H9 (cell line): ENCODE data around the gene IGLL5. TPM values are rescaled to one million over a fixed set of nuclear protein-coding genes. Genes with fewer than 3 reads are reported as not detected.

Experiments
- DNase-seq: peaks from one replicate; pipeline ENCODE4 v3.0.0-alpha.2; 2017
- H2AFZ ChIP-seq: one replicate; pipeline ENCODE4 v1.6.1; 2013; ENCODE audit warnings: mild to moderate bottlenecking, low read length, control low read depth, moderate library complexity
- H2AK5ac ChIP-seq: 2 replicates; pipeline ENCODE4 v1.6.1; 2013; ENCODE audit warnings: low read length, control low read depth, mixed read lengths; ENCODE audit not compliant: insufficient read length
- H2BK120ac ChIP-seq: one replicate; pipeline ENCODE4 v1.6.1; 2013; ENCODE audit warnings: low read depth, mild to moderate bottlenecking, low read length, control low read depth, inconsistent platforms; ENCODE audit not compliant: poor library complexity, severe bottlenecking
- H2BK12ac ChIP-seq: 2 replicates; pipeline ENCODE4 v1.6.1; 2013; ENCODE audit warnings: low read length, control low read depth, mixed read lengths, low read depth; ENCODE audit not compliant: insufficient read length
- H2BK15ac ChIP-seq: 2 replicates; pipeline ENCODE4 v1.6.1; 2013; ENCODE audit warnings: low read depth, low read length, control low read depth
- H2BK20ac ChIP-seq: one replicate; pipeline ENCODE4 v1.6.1; 2013; ENCODE audit warnings: low read depth, mild to moderate bottlenecking, low read length, control low read depth, inconsistent platforms; ENCODE audit not compliant: poor library complexity, severe bottlenecking
- H2BK5ac ChIP-seq: 2 replicates; pipeline ENCODE4 v1.6.1; 2013; ENCODE audit warnings: low read length, control low read depth, mixed read lengths; ENCODE audit not compliant: insufficient read length
- H3K14ac ChIP-seq: 2 replicates; pipeline ENCODE4 v1.6.1; 2013; ENCODE audit warnings: low read length, control low read depth; ENCODE audit not compliant: insufficient read depth
- H3K18ac ChIP-seq: 2 replicates; pipeline ENCODE4 v1.6.1; 2013; ENCODE audit warnings: low read depth, mild to moderate bottlenecking, mixed read lengths, low read length, control low read depth; ENCODE audit not compliant: insufficient read length
- H3K23ac ChIP-seq: 2 replicates; pipeline ENCODE4 v1.6.1; 2013; ENCODE audit warnings: low read length, control low read depth, mixed read lengths, low read depth; ENCODE audit not compliant: insufficient read length
- H3K23me2 ChIP-seq: 2 replicates; pipeline ENCODE4 v1.6.1; 2013; ENCODE audit warnings: low read depth, mild to moderate bottlenecking, mixed read lengths, low read length, control low read depth; ENCODE audit not compliant: insufficient read length, poor library complexity, severe bottlenecking
- H3K27ac ChIP-seq: 2 replicates; pipeline ENCODE4 v1.5.1; 2013; ENCODE audit warnings: low read length, control low read depth, mixed read lengths, low read depth; ENCODE audit not compliant: insufficient read length
- H3K27me3 ChIP-seq: 2 replicates; pipeline ENCODE4 v1.6.1; 2013; ENCODE audit warnings: low read length, control low read depth, inconsistent platforms; ENCODE audit not compliant: insufficient read depth
- H3K4ac ChIP-seq: 2 replicates; pipeline ENCODE4 v1.6.1; 2013; ENCODE audit warnings: low read depth, mild to moderate bottlenecking, control low read depth, inconsistent platforms, low read length, moderate library complexity
- H3K4me1 ChIP-seq: 2 replicates; pipeline ENCODE4 v1.6.1; 2013; ENCODE audit warnings: low read length, control low read depth, inconsistent platforms; ENCODE audit not compliant: insufficient read depth
- H3K4me2 ChIP-seq: 2 replicates; pipeline ENCODE4 v1.6.1; 2013; ENCODE audit warnings: low read length, control low read depth, mixed read lengths; ENCODE audit not compliant: insufficient read length, insufficient read depth
- H3K56ac ChIP-seq: 2 replicates; pipeline ENCODE4 v1.6.1; 2013; ENCODE audit warnings: low read depth, mild to moderate bottlenecking, mixed read lengths, low read length, control low read depth; ENCODE audit not compliant: insufficient read length
- H3K79me1 ChIP-seq: 2 replicates; pipeline ENCODE4 v1.6.1; 2013; ENCODE audit warnings: low read depth, mild to moderate bottlenecking, moderate library complexity, low read length, control low read depth, inconsistent platforms; ENCODE audit not compliant: insufficient read depth, poor library complexity, severe bottlenecking
- H3K79me2 ChIP-seq: 2 replicates; pipeline ENCODE4 v1.6.1; 2013; ENCODE audit warnings: low read length, control low read depth, inconsistent platforms; ENCODE audit not compliant: insufficient read depth
- H3K9ac ChIP-seq: 2 replicates; pipeline ENCODE4 v1.6.1; 2013; ENCODE audit warnings: low read length, control low read depth, mixed read lengths; ENCODE audit not compliant: insufficient read length; ENCODE audit errors: extremely low read depth
- H3K9me3 ChIP-seq: one replicate; pipeline ENCODE4 v1.6.1; 2013; ENCODE audit warnings: low read depth, low read length, inconsistent platforms; ENCODE audit not compliant: control insufficient read depth
- H3T11ph ChIP-seq: one replicate; pipeline ENCODE4 v1.6.1; 2013; ENCODE audit warnings: mild to moderate bottlenecking, low read length, control low read depth, inconsistent platforms
- H4K20me1 ChIP-seq: one replicate; pipeline ENCODE4 v1.6.1; 2013; ENCODE audit not compliant: control insufficient read depth, insufficient read length, insufficient read depth
- H4K5ac ChIP-seq: 2 replicates; pipeline ENCODE4 v1.6.1; 2013; ENCODE audit warnings: low read depth, mild to moderate bottlenecking, mixed read lengths, low read length, control low read depth; ENCODE audit not compliant: insufficient read length
- H4K8ac ChIP-seq: replicated peaks from 2 replicates; pipeline ENCODE4 v1.6.1; 2013; ENCODE audit warnings: low read length, control low read depth, mixed read lengths, low read depth; ENCODE audit not compliant: insufficient read length
- H4K91ac ChIP-seq: 2 replicates; pipeline ENCODE4 v1.6.1; 2013; ENCODE audit warnings: low read depth, mild to moderate bottlenecking, moderate library complexity, mixed read lengths, low read length, control low read depth; ENCODE audit not compliant: insufficient read length
- H3K27ac Mint-ChIP-seq, 3 experiments: 2 replicates in 2 of 3; 3 replicates in 1 of 3; pipeline ENCODE4 v1.8.0; 2020 to 2021; ENCODE audit warnings: mixed read lengths in 3 of 3, mild to moderate bottlenecking in 1 of 3, moderate library complexity in 1 of 3
- H3K27me3 Mint-ChIP-seq: 2 replicates; pipeline ENCODE4 v1.8.0; 2021; ENCODE audit warnings: low read depth, mild to moderate bottlenecking, moderate library complexity, mixed read lengths
- H3K36me3 Mint-ChIP-seq, 3 experiments: 2 replicates in 2 of 3; 3 replicates in 1 of 3; pipeline ENCODE4 v1.8.0; 2020 to 2021; ENCODE audit warnings: low read depth in 3 of 3, mixed read lengths in 3 of 3; ENCODE audit not compliant: insufficient read depth in 1 of 3
- H3K4me1 Mint-ChIP-seq, 2 experiments: 2 replicates each; pipeline ENCODE4 v1.8.0; 2020; ENCODE audit warnings: mixed read lengths in 2 of 2
- H3K4me3 Mint-ChIP-seq, 2 experiments: 2 replicates in 1 of 2; 3 replicates in 1 of 2; pipeline ENCODE4 v1.8.0; 2020 to 2021; ENCODE audit warnings: mild to moderate bottlenecking in 2 of 2, mixed read lengths in 2 of 2, moderate library complexity in 1 of 2
- H3K9me3 Mint-ChIP-seq, 2 experiments: 2 replicates in 1 of 2; 3 replicates in 1 of 2; pipeline ENCODE4 v1.8.0; 2020; ENCODE audit warnings: mild to moderate bottlenecking in 2 of 2, mixed read lengths in 2 of 2, moderate library complexity in 1 of 2
- CTCF ChIP-seq: fragments of 200-600 bp; sonication (generic); conservative IDR thresholded peaks from 3 replicates; pipeline ENCODE4 v1.8.0; 2021; ENCODE audit warnings: antibody characterized with exemption, mild to moderate bottlenecking
- WGBS: extraction: QIAGEN DNeasy Blood & Tissue Kit; methylation state at CpG from one replicate; pipeline ENCODE4 v1.1.7; 2013; ENCODE audit warnings: missing lambda C conversion rate, low lambda C conversion rate, mixed read lengths; ENCODE audit not compliant: insufficient read length; ENCODE audit errors: extremely low coverage; 5-methylcytosine and 5-hydroxymethylcytosine counted together
- total RNA-seq: library from RNA; stranded (reverse); gene quantifications from 2 replicates; pipeline ENCODE4 v1.2.1, GENCODE V29; 2021

Gene IGLL5
- total RNA-seq, 1 experiment from 2014 or later = not detected

- Histone ChIP-seq H3K79me2 (no peaks in the 10 kb centered on the region), H4K91ac (no peak overlapping the region), H3K4ac (no peak overlapping the region), H3K23ac (no peak overlapping the region), H2AFZ (no peak overlapping the region), H3K18ac (no peak overlapping the region), H3K23me2 (no peaks in the 10 kb centered on the region), H3T11ph (no peak overlapping the region), H2BK120ac (no peak overlapping the region), H3K4me2 (no peak overlapping the region), H3K27ac (no peak overlapping the region), H2BK15ac (no peak overlapping the region), H2AK5ac (no peak overlapping the region), H3K56ac (no peak overlapping the region), H4K8ac (no peak overlapping the region), H4K20me1 (no peaks in the 10 kb centered on the region), H3K79me1 (no peaks in the 10 kb centered on the region), H3K27me3 (peaks cover 4% of the 10 kb centered on the region; the same call in 1 of the 2 replicates), H3K4me1 (no peaks in the 10 kb centered on the region), H3K14ac (no peak overlapping the region; the same call in 1 of the 2 replicates), H2BK12ac (no peak overlapping the region), H3K9ac (no peak overlapping the region), H2BK20ac (no peak overlapping the region), H3K9me3 (no peaks in the 10 kb centered on the region), H2BK5ac (no peak overlapping the region), H4K5ac (no peak overlapping the region)
- Mint-ChIP-seq H3K4me3 (no peak overlapping the region), H3K9me3 (no peaks in the 10 kb centered on the region), H3K36me3 (no peaks in the 10 kb centered on the region), H3K4me1 (no peaks in the 10 kb centered on the region), H3K27ac (no peak overlapping the region), H3K27me3 (peaks cover 90% of the 10 kb centered on the region)
- DNase-seq = no peak
- no CpG with 5 or more reads among the region's 5 CpGs for WGBS
- TF ChIP-seq CTCF = no peak
Observed at GRCh38 chr22:22879675-22880155, 7.9 kb upstream of the IGLL5 start.
